Measurements from ENCODE around the gene SCYL3. TPM values are rescaled to one million over a fixed set of nuclear protein-coding genes. Genes with fewer than 3 reads are reported as not detected.
"Not testable (repeated sequence)": the region's sequence is repeated elsewhere in the genome, so short reads cannot be mapped to it uniquely, and the experiment has no call there.

Gene SCYL3
- total RNA-seq, 8 experiments from 2014 or later, result 6.3 to 9.1 (median 7.4) TPM

- in situ Hi-C loops (cut with MboI; ENCODE audit: low pct_unique_long_range_greater_than_20kb in 2 of 9, low sequenced_read_pairs in 9 of 9, unreplicated experiment in 9 of 9), result no loop called here
- no peak for ATAC-seq (replicated peaks in 6 of 8)
- 43 to 100% (median 89%) methylated on average over 1 to 2 of the region's 2 CpGs for WGBS, 10 experiments
- Histone ChIP-seq H3K4me3 (no peak overlapping the region), H3K4me1 (replicated peaks in 1 of 2) (no peaks in the 10 kb centered on the region), H3K27ac (no peak overlapping the region)
Observed at GRCh38 chr1:169877800-169878491, 15.8 kb downstream of the SCYL3 start.

- in situ Hi-C loops (cut with MboI; ENCODE audit: low pct_unique_long_range_greater_than_20kb in 2 of 9, low sequenced_read_pairs in 9 of 9, unreplicated experiment in 9 of 9), result no loop called here
- H3K4me1 ChIP-seq (replicated peaks in 1 of 2), result no peaks in the 10 kb centered on the region
- H3K4me3 ChIP-seq, result no peak overlapping the region
- WGBS, 10 experiments, result 56 to 100% (median 87%) methylated on average over 1 to 3 of the region's 3 CpGs
- H3K27ac ChIP-seq, result no peak overlapping the region
- ATAC-seq (replicated peaks in 6 of 8), result peak in 3 of 8 experiments; percentile 48 to 74 (median 59)
Observed at GRCh38 chr1:169874229-169874628, 19.5 kb downstream of the SCYL3 start.

- no peaks in the 10 kb centered on the region for H3K4me1 ChIP-seq (replicated peaks in 1 of 2)
- 17 to 100% (median 72%) methylated on average over 1 to 3 of the region's 3 CpGs for WGBS, 10 experiments
- H3K4me3 ChIP-seq, result no peak overlapping the region
- in situ Hi-C loops (cut with MboI; ENCODE audit: low pct_unique_long_range_greater_than_20kb in 2 of 9, low sequenced_read_pairs in 9 of 9, unreplicated experiment in 9 of 9), result no loop called here
- no peak overlapping the region for H3K27ac ChIP-seq
- ATAC-seq (replicated peaks in 6 of 8), result peak in 5 of 8 experiments; percentile 23 to 90 (median 43)
Observed at GRCh38 chr1:169873582-169874199, 20.0 kb downstream of the SCYL3 start.

GRCh38 chr1:169872906-169873305 is 20.8 kb downstream of the SCYL3 start:
- Histone ChIP-seq H3K4me1 (replicated peaks in 1 of 2) (no peaks in the 10 kb centered on the region), H3K4me3 (no peak overlapping the region), H3K27ac (no peak overlapping the region)
- in situ Hi-C loops (cut with MboI; ENCODE audit: low pct_unique_long_range_greater_than_20kb in 2 of 9, low sequenced_read_pairs in 9 of 9, unreplicated experiment in 9 of 9), result no loop called here
- no peak for ATAC-seq (replicated peaks in 6 of 8)

GRCh38 chr1:169871988-169872387 is 21.7 kb downstream of the SCYL3 start:
- ATAC-seq (replicated peaks in 6 of 8); H3K4me1 ChIP-seq (replicated peaks in 1 of 2); in situ Hi-C loops (cut with MboI; ENCODE audit: low pct_unique_long_range_greater_than_20kb in 2 of 9, low sequenced_read_pairs in 9 of 9, unreplicated experiment in 9 of 9); H3K4me3 ChIP-seq; H3K27ac ChIP-seq: not testable (repeated sequence)
- 67 to 100% (median 100%) methylated on average over 1 to 3 of the region's 3 CpGs; no CpG with 5 or more reads in 1 of the 10 experiments for WGBS, 10 experiments

GRCh38 chr1:169869426-169869825 is 24.3 kb downstream of the SCYL3 start:
- no peaks in the 10 kb centered on the region for H3K4me1 ChIP-seq (replicated peaks in 1 of 2)
- in situ Hi-C loops (cut with MboI; ENCODE audit: low pct_unique_long_range_greater_than_20kb in 2 of 9, low sequenced_read_pairs in 9 of 9, unreplicated experiment in 9 of 9), result no loop called here
- ATAC-seq (replicated peaks in 6 of 8), result no peak
- no peak overlapping the region for H3K4me3 ChIP-seq
- 23 to 100% (median 78%) methylated on average over 1 of the region's 1 CpG; no CpG with 5 or more reads in 3 of the 10 experiments for WGBS, 10 experiments
- no peak overlapping the region for H3K27ac ChIP-seq

- Histone ChIP-seq H3K4me1 (replicated peaks in 1 of 2) (no peaks in the 10 kb centered on the region), H3K4me3 (no peak overlapping the region), H3K27ac (no peak overlapping the region)
- no peak for ATAC-seq (replicated peaks in 6 of 8)
- in situ Hi-C loops (cut with MboI; ENCODE audit: low pct_unique_long_range_greater_than_20kb in 2 of 9, low sequenced_read_pairs in 9 of 9, unreplicated experiment in 9 of 9), result no loop called here
- WGBS, 10 experiments, result 87 to 100% (median 100%) methylated on average over 1 to 2 of the region's 2 CpGs; no CpG with 5 or more reads in 3 of the 10 experiments
Observed at GRCh38 chr1:169868978-169869377, 24.7 kb downstream of the SCYL3 start.

- in situ Hi-C loops (cut with MboI; ENCODE audit: low pct_unique_long_range_greater_than_20kb in 2 of 9, low sequenced_read_pairs in 9 of 9, unreplicated experiment in 9 of 9), result no loop called here
- Histone ChIP-seq H3K27ac (no peak overlapping the region), H3K4me1 (replicated peaks in 1 of 2) (no peaks in the 10 kb centered on the region), H3K4me3 (no peak overlapping the region)
- 20 to 100% (median 87%) methylated on average over 1 to 4 of the region's 4 CpGs for WGBS, 10 experiments
- ATAC-seq (replicated peaks in 6 of 8), result peak in 2 of 8 experiments; percentile 37 to 80
Observed at GRCh38 chr1:169867012-169867675, 26.6 kb downstream of the SCYL3 start.

GRCh38 chr1:169866577-169866976 is 27.1 kb downstream of the SCYL3 start:
- in situ Hi-C loops (cut with MboI; ENCODE audit: low pct_unique_long_range_greater_than_20kb in 2 of 9, low sequenced_read_pairs in 9 of 9, unreplicated experiment in 9 of 9), result no loop called here
- Histone ChIP-seq H3K4me3 (no peak overlapping the region), H3K27ac (no peak overlapping the region), H3K4me1 (replicated peaks in 1 of 2) (no peaks in the 10 kb centered on the region)
- ATAC-seq (replicated peaks in 6 of 8), result no peak
- WGBS, 10 experiments, result 78 to 100% (median 98%) methylated on average over 1 to 2 of the region's 2 CpGs

GRCh38 chr1:169864531-169864930 is 29.2 kb downstream of the SCYL3 start:
- ATAC-seq (replicated peaks in 6 of 8), result not testable (repeated sequence)

GRCh38 chr1:169860750-169861149 is 32.9 kb downstream of the SCYL3 start:
- in situ Hi-C loops (cut with MboI; ENCODE audit: low pct_unique_long_range_greater_than_20kb in 2 of 9, low sequenced_read_pairs in 9 of 9, unreplicated experiment in 9 of 9), result no loop called here
- Histone ChIP-seq H3K4me1 (replicated peaks in 1 of 2) (no peaks in the 10 kb centered on the region), H3K27ac (no peak overlapping the region), H3K4me3 (no peak overlapping the region)
- no peak for ATAC-seq (replicated peaks in 6 of 8)

More at GRCh38 chr1:169864531-169864930, 29.2 kb downstream of the SCYL3 start:
- in situ Hi-C loops (cut with MboI; ENCODE audit: low pct_unique_long_range_greater_than_20kb in 2 of 9, low sequenced_read_pairs in 9 of 9, unreplicated experiment in 9 of 9); H3K4me1 ChIP-seq (replicated peaks in 1 of 2); H3K4me3 ChIP-seq; H3K27ac ChIP-seq: not testable (repeated sequence)
- WGBS, 10 experiments, result 80 to 95% (median 92%) methylated on average over 1 to 9 of the region's 10 CpGs; no CpG with 5 or more reads in 3 of the 10 experiments

GRCh38 chr1:169860187-169860586 is 33.5 kb downstream of the SCYL3 start:
- no peaks in the 10 kb centered on the region for H3K4me1 ChIP-seq (replicated peaks in 1 of 2)
- in situ Hi-C loops (cut with MboI; ENCODE audit: low pct_unique_long_range_greater_than_20kb in 2 of 9, low sequenced_read_pairs in 9 of 9, unreplicated experiment in 9 of 9), result no loop called here
- no peak overlapping the region for H3K27ac ChIP-seq
- WGBS, 10 experiments, result 88 to 100% (median 91%) methylated on average over 1 of the region's 1 CpG; no CpG with 5 or more reads in 6 of the 10 experiments
- no peak overlapping the region for H3K4me3 ChIP-seq
- ATAC-seq (replicated peaks in 6 of 8), result peak in 2 of 8 experiments; percentile 18 to 31

- no peaks in the 10 kb centered on the region for H3K4me1 ChIP-seq (replicated peaks in 1 of 2)
- H3K27ac ChIP-seq, result no peak overlapping the region
- H3K4me3 ChIP-seq, result no peak overlapping the region
- no peak for ATAC-seq (replicated peaks in 6 of 8)
- in situ Hi-C loops (cut with MboI; ENCODE audit: low pct_unique_long_range_greater_than_20kb in 2 of 9, low sequenced_read_pairs in 9 of 9, unreplicated experiment in 9 of 9), result no loop called here
- WGBS, 10 experiments, result 63 to 100% (median 86%) methylated on average over 1 to 4 of the region's 4 CpGs
Observed at GRCh38 chr1:169859001-169859400, 34.7 kb downstream of the SCYL3 start.
